ENCODE data around the gene SFTPB.

DNA sequence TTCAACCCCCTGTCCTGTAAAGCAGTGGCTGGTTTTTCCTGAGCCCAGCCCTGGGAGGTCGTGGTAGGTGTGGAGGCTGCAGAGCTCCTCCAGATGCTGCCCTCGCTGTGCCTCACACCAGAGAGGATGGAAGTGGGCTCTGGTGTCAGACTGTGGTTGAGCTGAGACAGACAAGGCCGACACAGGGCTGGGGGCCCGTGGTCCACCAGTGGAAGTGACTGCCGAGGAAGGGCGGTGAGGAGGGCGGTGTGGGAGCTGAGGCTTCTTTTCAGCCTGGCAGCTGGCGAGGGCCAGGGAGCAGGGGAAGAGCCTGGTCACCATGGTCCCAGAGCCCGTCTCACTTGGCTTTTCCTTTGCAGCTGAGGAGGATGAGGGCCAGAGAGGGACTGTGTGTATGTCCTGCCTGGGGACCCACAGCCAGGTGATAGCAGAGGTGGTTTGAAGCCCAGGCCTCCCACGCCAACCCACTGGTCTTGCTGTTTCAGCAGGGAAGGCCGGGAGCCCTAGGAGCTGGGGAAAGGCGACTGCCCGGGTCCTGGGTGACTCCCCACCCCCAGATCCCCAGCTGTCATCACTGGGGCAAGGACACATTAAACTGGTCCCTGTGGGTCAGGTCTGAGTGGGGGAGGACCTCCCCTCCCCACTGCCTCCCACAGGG lies 8.5 kb downstream of the SFTPB start:
- TF ChIP-seq, protein P1, sequence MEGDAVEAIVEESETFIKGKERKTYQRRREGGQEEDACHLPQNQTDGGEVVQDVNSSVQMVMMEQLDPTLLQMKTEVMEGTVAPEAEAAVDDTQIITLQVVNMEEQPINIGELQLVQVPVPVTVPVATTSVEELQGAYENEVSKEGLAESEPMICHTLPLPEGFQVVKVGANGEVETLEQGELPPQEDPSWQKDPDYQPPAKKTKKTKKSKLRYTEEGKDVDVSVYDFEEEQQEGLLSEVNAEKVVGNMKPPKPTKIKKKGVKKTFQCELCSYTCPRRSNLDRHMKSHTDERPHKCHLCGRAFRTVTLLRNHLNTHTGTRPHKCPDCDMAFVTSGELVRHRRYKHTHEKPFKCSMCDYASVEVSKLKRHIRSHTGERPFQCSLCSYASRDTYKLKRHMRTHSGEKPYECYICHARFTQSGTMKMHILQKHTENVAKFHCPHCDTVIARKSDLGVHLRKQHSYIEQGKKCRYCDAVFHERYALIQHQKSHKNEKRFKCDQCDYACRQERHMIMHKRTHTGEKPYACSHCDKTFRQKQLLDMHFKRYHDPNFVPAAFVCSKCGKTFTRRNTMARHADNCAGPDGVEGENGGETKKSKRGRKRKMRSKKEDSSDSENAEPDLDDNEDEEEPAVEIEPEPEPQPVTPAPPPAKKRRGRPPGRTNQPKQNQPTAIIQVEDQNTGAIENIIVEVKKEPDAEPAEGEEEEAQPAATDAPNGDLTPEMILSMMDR (IDR thresholded peaks at IDR 0.05; ENCODE audit: low read depth, low read length): no peak
- no peak for TF ChIP-seq EZH2phosphoT487 (IDR thresholded peaks at IDR 0.05; ENCODE audit: low read depth)
